ENCODE results near the gene GNB1L.
"Not testable (repeated sequence)": the region's sequence is repeated elsewhere in the genome, so short reads cannot be mapped to it uniquely, and the experiment has no call there.

The GNB1L gene

DNA sequence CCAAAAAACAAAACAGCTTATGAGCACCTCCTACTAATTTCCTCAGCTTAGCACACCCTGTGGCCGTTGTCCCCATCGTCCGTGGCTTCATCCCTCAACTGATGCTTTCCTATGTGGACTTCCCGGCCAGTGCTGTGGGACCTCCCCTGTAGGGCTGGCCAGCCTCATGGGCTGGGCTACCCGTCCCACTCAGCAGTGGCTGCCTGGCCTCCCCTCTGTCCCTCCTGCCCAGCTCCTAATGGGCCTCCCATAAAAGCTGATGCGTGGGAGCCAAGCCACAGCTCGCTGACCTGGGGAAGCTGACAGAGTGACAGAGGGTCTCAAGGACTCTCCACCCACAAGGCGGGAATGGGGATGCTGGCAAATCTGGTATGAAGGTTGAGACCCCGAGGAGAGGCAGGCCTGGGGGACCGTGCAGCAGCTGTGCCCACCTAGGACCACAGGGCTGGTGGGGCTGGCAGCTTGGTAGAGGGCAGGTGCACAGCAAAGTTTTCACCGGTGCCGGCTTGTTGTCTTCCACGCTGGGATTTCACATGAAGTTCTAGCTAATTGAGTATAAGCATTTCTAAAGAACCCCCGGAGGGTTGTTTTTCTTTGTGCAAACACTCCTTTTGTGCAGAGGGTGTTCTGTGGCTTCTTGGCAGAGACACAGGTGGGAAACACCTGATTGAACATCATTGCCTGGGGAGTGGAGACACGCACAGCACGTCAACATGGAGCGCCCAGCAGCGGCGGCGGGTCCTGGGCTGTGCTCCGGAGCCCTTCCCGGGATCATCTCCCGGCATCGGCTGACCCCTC, 70.9 kb downstream of the GNB1L start:
- H3K4me3 ChIP-seq (ENCODE audit: low read depth, low read length) = no peak overlapping the region
- TF ChIP-seq, protein P1, sequence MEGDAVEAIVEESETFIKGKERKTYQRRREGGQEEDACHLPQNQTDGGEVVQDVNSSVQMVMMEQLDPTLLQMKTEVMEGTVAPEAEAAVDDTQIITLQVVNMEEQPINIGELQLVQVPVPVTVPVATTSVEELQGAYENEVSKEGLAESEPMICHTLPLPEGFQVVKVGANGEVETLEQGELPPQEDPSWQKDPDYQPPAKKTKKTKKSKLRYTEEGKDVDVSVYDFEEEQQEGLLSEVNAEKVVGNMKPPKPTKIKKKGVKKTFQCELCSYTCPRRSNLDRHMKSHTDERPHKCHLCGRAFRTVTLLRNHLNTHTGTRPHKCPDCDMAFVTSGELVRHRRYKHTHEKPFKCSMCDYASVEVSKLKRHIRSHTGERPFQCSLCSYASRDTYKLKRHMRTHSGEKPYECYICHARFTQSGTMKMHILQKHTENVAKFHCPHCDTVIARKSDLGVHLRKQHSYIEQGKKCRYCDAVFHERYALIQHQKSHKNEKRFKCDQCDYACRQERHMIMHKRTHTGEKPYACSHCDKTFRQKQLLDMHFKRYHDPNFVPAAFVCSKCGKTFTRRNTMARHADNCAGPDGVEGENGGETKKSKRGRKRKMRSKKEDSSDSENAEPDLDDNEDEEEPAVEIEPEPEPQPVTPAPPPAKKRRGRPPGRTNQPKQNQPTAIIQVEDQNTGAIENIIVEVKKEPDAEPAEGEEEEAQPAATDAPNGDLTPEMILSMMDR (IDR thresholded peaks at IDR 0.05; ENCODE audit: low read depth, low read length) = no peak

DNA sequence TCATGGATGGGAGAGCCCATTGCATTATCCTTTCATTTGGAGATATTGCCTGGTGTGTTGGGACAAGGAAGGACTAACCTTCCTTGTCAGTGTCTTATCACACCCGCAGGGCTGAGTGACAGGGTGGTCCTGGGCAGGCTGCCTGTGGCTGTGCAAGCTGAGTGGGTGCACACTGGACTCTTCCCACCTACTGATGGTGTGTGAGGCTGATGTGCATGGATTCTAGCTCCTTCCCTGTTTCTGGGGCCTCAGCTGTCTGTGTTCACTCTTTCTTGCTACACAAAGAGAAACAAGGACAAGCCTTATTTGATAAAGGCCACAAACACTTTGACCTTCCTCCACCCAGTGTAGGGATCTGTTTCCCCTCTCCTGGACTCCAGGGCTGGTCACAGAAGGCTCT, 72.1 kb downstream of the GNB1L start:
- H3K4me3 ChIP-seq (ENCODE audit: low read depth, low read length) = no peak overlapping the region
- TF ChIP-seq, protein P1 (IDR thresholded peaks at IDR 0.05; ENCODE audit: low read depth, low read length) = no peak

DNA sequence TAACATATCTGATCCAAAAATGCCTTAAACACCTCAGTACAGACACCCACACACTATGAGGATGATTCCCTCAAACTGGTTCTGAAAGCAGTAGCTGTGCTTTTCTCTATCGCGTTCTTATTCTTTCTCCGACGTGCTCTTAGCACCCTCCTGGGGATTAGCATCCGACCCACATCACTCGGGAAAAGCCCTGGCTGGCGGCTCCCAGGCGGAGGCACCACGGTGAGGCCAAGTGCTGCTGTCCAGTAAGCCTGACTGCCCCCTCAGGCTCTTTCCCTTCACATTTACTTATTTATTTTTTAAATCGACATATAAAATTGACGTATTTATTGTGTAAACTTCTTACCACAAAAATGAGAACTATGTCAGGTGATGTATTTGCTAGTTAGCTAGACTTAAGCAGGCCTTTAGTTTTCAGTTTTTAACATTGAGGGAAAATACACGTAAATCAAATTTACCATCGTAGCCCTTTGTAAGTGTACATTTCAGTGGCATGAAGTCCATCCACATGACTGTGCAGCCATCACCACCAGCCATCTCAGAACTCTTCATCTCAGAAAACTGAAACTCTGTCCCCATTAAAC, 74.9 kb downstream of the GNB1L start:
- no peak overlapping the region for H3K4me3 ChIP-seq (ENCODE audit: low read depth, low read length)
- TF ChIP-seq, protein P1 (IDR thresholded peaks at IDR 0.05; ENCODE audit: low read depth, low read length) = no peak

DNA sequence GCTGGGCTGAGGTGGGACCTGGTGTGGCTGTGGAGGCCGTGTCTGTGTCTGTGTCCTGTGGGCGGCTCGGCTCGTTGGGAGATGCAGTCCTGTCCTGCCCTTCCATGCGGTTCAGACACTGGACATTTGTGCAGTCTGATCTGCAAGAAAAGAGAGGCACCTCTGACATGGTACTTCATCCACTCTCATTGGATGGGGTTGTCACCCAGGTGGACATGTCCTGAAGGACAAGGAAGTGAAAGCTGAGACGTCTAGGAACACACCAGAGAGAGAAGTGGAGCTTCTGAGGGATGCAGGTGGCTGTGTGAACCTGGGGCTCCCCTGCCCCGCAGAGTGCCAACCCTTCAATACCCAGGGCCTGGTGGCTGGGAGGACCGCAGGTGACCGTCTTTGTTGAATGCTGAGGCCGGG, 75.7 kb downstream of the GNB1L start:
- TF ChIP-seq, protein P1 (IDR thresholded peaks at IDR 0.05; ENCODE audit: low read depth, low read length) = no peak
- H3K4me3 ChIP-seq (ENCODE audit: low read depth, low read length) = no peak overlapping the region

DNA sequence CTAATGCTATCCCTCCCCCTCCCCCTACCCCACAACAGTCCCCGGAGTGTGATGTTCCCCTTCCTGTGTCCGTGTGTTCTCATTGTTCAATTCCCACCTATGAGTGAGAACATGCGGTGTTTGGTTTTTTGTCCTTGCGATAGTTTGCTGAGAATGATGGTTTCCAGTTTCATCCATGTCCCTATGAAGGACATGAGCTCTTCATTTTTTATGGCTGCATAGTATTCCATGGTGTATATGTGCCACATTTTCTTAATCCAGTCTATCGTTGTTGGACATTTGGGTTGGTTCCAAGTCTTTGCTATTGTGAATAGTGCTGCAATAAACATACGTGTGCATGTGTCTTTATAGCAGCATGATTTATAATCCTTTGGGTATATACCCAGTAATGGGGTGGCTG, 77.5 kb downstream of the GNB1L start:
- not testable (repeated sequence) for H3K4me3 ChIP-seq (ENCODE audit: low read depth, low read length)

DNA sequence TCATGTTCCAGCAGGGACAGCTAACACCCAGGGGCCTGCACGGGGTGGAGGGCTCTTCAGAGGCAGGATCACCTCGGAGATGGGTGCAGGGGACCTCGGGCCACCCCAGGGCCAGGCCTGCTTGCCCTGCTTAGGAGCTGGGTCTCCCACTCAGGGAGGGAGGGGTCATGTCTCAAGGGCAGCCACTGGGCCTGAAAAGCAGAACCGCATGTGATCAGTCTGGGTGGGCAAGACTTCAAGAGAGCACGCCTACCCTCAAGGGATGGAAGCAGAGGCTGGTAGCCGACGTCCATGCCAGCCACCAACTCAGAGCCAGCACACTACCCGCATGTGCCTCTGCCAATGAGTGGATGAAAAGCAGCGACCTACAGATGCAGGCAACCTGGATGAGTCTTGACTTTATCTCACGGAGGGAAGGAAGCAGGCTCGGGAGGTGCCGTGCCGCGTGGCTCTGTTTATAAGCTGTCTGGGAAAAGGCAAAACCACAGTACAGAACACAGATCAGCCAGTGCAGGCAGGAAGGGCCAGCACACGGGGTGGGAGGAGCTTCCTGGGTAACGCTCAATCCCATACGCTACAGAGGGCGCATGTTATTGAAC, 78.1 kb downstream of the GNB1L start:
- no peak overlapping the region for H3K4me3 ChIP-seq (ENCODE audit: low read depth, low read length)
- TF ChIP-seq, protein P1 (IDR thresholded peaks at IDR 0.05; ENCODE audit: low read depth, low read length) = no peak

DNA sequence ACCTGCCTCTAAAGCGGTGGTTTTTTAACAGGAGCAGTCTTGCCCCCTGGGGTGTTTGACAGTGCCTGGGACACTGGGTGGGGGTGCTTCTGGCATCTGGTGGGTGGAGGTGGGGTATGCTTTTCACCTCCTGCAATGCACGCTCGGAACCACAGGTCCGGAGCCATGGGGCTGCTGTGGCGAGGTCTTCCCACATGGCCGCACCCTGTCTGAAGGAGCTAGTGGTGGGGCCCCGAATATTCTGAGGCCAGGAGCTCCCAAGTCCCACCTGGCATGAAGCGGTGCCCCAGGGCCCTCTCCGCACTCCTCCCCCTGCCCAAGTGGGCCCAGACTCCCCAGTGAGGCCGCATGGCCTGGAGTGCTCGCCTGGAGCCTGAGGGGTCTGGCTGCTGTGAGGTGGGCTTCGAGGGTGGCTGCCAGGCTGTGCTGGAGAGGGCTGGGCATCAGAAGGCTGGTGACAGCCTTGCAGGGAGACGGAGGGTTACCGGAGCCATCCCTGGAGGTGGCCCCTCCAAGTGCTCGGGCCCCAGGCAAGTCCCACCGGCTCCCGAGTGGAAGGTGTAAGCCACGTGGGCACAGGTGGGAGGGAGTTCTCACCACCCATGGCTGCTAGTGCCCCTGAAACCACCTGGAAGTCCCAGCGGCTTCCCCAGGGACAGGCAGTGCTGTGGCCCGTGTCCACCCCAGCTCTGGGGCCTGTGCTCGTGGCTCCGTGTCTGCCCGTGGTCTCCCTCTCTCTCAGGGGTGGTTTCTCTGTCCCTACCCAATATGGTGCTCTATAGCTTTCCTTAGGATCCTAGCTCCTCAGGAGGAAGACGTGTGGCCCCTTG, 79.0 kb downstream of the GNB1L start:
- H3K4me3 ChIP-seq (ENCODE audit: low read depth, low read length) = no peak overlapping the region
- TF ChIP-seq, protein P1 (IDR thresholded peaks at IDR 0.05; ENCODE audit: low read depth, low read length) = no peak
